ENCODE measurements around the gene NPBWR2. TPM values are rescaled to one million over a fixed set of nuclear protein-coding genes. Genes with fewer than 3 reads are reported as not detected.

Gene NPBWR2
- total RNA-seq, 1 donor from 2014 or later = not detected

Other genes starting within 250 kb of the NPBWR2 start
- gene ABHD16B, start 246.1 kb downstream of the NPBWR2 start, total RNA-seq = 0.16 TPM in 1 of 2 replicates, not detected in the other
- 62.5 and 66.7 TPM in 2 replicates for gene TPD52L2, start 242.3 kb downstream of the NPBWR2 start, total RNA-seq
- gene DNAJC5, start 212.4 kb downstream of the NPBWR2 start, total RNA-seq = 38.1 and 40.0 TPM in 2 replicates
- gene UCKL1, start 151.1 kb downstream of the NPBWR2 start, total RNA-seq = 48.7 and 51.2 TPM in 2 replicates
- 26.2 and 27.0 TPM in 2 replicates for gene ZNF512B, start 137.6 kb downstream of the NPBWR2 start, total RNA-seq
- gene SAMD10, start 127.9 kb downstream of the NPBWR2 start, total RNA-seq = 23.4 and 25.3 TPM in 2 replicates
- 68.9 and 70.3 TPM in 2 replicates for gene PRPF6, start 126.4 kb downstream of the NPBWR2 start, total RNA-seq
- 3.8 and 4.3 TPM in 2 replicates for gene C20orf204, start 71.4 kb downstream of the NPBWR2 start, total RNA-seq
- 1.0 and 1.1 TPM in 2 replicates for gene SOX18, start 57.9 kb downstream of the NPBWR2 start, total RNA-seq
- 49.0 and 49.9 TPM in 2 replicates for gene TCEA2, start 44.4 kb downstream of the NPBWR2 start, total RNA-seq
- 42.0 and 43.3 TPM in 2 replicates for gene RGS19, start 28.0 kb downstream of the NPBWR2 start, total RNA-seq
- 0.32 and 0.41 TPM in 2 replicates for gene OPRL1, start 27.5 kb downstream of the NPBWR2 start, total RNA-seq
- gene LKAAEAR1, start 23.2 kb downstream of the NPBWR2 start, total RNA-seq = 0.21 and 0.25 TPM in 2 replicates
- not detected in 2 replicates for gene MYT1, start 56.9 kb upstream of the NPBWR2 start, total RNA-seq
- 31.7 and 32.7 TPM in 2 replicates for gene PCMTD2, start 148.2 kb upstream of the NPBWR2 start, total RNA-seq